ENCODE results near the gene LAMC3.

DNA sequence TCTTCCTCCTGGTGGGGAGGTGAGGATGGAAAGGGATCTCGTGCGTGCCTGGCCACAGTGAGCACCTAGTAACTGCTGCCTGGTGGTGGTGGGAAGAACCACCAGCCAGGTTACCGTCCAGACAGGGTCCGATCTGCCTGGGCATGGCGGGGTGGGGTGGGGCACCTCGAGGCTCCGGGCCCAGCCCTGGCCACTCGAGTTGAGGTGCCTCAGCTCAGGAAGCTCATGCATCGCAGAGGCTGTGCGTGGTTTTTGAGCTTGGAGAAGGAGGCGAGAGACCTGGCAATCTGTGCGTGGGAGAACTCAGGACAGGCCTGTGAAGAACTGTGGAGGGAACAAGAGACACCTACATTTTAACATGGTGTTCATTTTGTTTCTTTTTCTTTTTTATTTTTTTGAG lies 38.9 kb upstream of the LAMC3 start:
- no peak for TF ChIP-seq CTCF (conservative IDR thresholded peaks at IDR 0.05; ENCODE audit: low read length)
- no peak for TF ChIP-seq EZH2phosphoT487 (IDR thresholded peaks at IDR 0.05; ENCODE audit: borderline replicate concordance, low read depth, low read length)
